GM04504 (cell line): Measurements from ENCODE around the gene MT1HL1.
"Not testable (repeated sequence)": the region's sequence is repeated elsewhere in the genome, so short reads cannot be mapped to it uniquely, and the experiment has no call there.

Experiments used
- DNase-seq: peaks from one replicate; pipeline ENCODE4 v3.0.0-alpha.2; 2012; ENCODE audit warnings: low read depth

Gene MT1HL1

DNA sequence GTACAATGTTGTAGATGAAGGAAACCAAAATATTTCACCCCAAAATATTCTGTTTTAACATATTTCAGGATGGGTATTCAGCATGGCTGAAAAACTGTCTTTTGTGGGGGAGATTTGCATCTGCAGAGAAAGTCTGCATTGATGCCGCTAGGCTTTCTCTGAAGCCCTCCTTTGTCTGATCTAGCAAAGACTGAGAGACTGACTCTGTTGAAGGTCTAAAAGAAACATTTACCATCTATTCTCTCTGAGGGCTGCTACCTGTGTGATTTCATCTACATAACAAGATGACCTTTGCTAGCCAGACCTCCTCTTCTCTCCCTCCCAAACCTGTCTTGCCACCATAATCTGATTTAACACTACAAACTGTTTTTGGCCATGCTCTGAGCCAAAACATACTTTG lies 12.4 kb upstream of the MT1HL1 start:
- no peak for DNase-seq

DNA sequence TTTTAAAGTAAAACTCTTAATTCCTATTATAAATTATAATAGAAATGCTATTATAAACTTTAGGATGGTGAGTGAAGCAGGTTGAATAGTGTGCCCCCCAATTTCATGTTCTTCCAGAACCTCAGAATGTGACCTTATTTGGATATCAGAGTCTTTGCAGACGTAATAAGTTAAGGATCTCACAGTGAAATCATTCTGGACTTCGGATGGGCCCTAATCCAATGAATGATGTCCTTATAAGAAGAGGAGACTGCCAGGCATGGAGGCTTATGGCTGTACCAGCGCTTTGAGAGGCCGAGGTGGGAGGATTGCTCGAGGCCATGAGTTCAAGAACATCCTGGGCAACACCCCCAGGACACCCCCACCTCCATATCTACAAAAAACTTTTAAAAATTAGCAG lies 9.4 kb upstream of the MT1HL1 start:
- DNase-seq, result no peak

DNA sequence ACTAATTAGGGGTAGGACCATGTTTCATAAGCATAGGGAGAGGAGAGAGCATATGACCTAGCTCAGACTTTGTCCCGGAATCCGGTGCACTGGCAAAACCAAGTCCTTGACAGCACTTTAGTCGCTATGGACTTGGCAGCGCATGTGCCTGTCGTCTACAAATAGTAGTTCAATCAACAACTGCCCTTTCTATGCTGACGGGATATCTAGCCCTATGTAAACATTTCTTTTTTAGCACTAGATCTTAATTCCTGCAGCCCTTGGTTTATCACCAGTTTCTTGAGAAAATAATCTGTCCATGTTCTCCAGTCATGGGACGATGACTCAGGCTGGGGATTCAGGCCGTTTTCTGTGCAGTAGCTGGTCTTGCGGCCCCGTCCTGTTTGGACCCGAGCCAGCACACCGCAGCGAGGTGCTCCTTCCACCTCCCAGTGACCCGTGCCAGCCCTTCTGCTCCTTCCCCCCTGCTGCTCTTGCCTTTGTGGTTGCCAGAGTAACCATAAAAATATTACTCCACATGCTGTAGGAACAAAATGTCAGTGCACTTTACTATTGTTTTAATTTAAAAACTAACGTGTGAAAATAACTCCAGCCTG lies 8.6 kb upstream of the MT1HL1 start:
- no peak for DNase-seq

DNA sequence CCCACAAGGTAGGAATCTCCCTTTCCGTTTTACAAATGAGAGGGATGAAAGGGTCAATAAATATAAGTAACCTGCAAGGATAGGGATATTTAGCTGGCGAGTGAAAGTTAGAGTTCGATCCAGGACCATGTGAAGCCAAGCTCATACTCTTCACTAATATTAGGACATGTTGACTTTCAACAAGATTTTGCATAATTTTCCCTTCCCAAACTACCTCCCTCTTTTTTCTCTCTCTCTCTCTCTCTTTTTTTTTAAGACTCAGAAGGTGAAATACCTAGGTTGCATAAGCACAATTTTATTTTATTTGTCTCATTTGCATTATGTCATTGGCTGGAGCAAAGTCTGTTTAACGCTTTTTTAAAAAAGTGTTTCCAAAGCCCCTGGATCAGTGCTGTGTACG lies 8.1 kb upstream of the MT1HL1 start:
- no peak for DNase-seq

DNA sequence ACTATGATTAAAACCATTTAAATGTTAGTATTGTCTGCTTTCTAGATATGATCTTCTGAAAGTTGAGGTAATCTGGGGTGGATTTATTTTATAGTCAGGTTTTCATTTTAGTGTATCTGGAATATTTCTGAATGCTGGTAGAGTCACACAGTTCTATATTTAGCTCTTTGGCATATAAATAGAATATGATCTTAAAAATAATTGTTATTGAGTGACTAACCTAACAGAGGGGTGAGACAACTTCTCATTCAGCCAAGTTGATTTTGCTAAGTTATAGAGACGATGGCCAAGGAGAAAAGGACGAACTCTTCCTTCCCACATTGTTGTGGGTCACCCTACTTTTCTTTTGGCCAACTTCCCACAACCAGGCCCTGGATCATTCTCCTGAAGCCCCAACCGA lies 7.2 kb upstream of the MT1HL1 start:
- DNase-seq, result no peak

DNA sequence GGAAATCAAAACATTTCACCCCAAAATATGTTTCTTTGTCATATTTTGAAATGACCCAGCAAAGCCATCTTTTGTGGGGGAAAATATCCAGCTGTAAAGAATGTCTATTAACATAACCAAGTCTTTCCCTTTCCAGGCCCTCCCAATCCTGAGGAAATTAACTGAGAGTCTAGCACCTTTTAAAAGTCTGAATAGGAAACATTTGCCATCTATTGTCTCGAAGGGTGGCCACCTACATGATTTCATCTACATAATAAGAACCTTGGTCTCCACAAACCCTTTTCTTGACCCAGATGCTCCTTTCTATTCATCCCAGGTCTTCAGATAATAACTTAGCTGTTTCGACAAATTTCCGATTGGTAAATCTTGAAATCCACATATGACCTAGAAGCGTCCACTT lies 5.4 kb upstream of the MT1HL1 start:
- no peak for DNase-seq

DNA sequence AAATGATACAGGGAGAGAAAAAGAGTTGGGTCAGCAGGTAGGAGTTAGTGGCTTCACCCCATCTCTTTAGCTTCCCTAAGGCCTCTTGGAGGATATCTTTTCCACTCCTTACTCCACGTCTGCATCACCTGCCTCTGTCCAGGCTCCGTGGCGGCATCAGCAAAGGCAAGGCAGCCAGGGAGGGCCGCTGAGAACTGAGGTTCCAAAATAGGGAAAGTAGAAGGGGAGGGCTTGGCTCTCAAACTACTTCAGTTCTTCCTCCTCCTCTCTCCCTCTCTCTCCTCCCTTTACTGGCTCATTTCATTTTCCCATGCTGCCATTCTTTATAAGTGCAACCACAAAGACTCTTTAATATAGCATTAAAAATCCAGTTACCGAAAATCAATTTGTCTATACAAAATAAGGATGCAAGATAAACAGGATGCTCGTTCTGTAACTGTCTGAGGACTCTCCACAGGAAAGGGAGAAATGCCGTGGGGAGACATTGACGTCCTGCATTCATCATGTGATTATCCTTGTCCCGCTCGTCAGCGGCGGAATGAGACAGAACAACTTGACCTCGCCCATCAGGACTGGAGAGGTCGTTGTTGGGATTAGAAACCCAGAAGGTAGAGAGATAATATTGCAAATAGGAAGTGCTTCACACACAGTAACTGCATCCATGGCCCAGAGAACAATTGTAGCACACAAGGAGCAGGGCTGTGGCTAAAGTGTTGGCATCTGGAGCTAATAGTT lies 3.1 kb upstream of the MT1HL1 start:
- no peak for DNase-seq

DNA sequence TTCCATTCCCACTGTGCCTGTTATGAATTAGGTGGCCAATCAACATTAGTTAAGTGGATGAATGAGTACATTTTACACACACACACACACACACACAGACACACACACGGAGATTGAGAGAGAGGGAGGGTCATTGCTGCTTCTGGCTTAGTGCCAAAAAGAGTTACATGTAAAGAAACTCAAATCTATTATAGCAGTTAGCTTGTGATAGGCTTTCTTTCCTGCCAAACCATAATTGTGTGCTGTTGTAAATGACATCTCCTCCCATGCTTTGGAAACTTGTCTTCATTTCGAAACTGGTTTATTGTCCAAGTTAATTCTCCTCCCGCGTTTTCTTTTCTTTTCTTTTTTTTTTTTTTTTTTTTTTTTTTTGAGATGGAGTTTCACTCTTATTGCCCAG lies 1.4 kb upstream of the MT1HL1 start:
- DNase-seq, result no peak

DNA sequence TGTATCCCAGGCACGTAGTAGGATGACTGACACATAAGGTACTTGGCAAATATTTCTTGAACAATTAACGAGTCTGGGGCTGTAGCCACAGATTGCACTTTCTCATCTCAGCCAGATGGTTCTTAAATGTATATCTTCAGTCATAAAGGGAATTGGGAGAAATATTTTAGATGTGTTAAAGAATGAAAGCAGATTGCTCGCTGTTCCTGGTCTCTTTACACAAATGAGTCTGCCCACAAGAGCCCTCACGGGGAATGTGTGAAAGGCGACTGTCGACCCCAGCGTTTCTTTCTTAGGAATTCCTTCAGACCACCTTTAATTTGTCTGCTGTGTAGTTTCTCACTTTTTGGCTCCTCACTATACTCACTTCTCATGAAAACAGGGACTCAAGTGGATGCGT lies 725 bp downstream of the MT1HL1 start:
- no peak for DNase-seq

DNA sequence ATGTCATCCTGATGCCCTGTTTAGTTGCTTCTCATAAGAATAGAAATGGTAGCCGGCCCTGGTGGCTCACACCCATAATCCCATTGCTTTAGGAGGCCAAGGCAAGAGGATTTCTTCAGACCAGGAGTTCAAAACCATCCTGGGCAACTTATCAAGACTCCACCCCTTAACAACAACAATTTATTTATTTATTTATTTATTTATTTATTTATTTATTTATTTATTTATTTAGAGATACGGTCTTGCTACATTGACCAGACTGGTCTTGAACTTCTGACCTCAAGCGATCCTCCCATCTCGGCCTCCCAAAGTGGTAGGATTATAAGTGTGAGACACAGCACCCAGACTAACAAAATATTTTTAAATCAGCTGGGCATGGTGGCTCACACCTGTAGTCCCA lies 4.0 kb downstream of the MT1HL1 start:
- no peak for DNase-seq

DNA sequence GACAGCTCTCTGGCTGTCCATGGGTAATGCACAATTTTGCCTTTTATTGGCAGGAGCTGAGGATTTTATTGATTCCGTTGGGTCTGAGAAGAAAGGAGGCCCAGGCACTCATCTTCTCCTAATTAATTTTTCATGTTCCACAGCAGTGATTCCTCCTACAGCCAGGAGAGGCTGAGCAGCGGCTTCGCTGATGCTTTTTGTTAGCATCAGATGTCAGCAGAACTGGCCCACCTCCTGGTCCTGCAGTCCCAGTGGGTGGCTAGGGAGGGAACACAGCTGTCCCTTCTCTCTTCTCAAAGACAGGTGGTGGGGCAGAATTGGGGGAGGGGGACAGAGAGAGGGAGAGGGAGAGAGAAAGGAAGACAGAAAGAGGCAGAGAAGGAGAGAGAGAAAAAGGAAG lies 5.7 kb downstream of the MT1HL1 start:
- DNase-seq, result no peak

DNA sequence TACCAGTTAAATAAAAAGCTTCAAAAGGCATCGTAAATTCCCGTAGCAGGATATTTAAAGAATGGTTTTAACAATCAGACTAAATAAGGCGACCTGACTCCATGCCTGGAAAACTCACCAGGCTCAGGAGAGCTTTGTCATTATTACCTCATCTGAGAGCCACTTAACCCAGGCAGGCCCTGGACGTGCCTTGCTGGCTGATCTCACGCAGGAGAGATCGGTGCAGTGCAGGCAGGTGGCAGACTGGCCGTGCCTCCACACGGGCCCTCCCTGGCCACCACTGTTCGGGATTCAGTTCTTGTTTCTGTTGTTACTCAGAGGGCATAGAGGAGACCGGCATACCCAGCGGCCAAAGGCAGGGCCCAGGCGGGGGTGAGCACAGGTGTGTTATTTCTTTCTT lies 6.4 kb downstream of the MT1HL1 start:
- no peak for DNase-seq

DNA sequence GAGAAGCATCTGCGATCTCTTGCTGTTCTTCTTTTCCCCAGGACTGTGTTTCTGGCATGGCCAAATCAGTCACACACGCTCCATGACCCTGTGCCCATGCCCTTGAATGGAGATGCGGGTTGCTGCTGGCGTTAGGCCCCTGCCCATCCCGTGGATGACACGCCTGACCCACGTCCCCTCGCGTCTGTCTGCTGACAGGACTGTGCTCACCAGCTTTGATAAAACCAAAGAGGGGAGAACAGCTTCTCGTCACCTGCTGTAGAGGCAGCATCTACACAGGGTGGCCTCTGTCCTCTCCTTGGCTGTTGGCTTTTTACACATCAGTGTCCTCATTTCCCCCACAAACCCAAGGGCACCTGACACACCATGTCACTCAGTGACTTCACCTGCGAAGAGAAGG lies 6.9 kb downstream of the MT1HL1 start:
- no peak for DNase-seq

DNA sequence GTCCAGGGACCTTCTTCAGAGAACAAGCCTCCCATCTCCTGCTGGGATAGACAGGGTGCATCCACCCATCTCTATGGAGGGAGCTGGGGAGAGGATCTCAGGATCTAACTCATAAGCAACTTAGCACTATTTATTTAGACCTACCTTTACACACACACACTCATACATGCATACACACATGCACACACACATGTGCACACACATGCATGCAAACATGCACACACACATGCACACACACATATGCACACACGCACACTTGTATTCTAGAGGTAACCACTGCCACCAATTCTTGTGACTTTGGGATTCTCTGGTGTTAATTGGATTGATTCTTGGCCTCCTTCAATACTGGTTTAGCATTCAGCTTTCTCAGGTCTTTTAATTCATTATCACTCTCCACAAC lies 9.8 kb downstream of the MT1HL1 start:
- no peak for DNase-seq

DNA sequence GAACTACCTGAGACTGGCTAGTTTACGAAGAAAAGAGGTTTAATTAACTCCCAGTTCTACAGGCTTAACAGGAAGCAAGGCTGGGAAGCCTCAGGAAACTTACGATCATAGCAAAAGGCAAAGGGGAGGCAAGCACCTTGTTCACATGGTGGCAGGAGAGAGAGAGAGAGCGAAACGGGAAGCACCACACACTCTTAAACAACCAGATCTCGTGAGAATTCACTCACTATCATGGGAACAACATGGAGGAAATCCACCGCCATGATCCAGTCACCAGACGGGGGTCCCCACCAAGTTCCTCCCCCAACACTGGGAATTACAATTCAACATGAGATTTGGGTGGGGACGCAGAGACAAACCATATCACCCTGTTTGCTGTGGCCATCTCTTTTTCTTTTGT lies 11.8 kb downstream of the MT1HL1 start:
- no peak for DNase-seq

DNA sequence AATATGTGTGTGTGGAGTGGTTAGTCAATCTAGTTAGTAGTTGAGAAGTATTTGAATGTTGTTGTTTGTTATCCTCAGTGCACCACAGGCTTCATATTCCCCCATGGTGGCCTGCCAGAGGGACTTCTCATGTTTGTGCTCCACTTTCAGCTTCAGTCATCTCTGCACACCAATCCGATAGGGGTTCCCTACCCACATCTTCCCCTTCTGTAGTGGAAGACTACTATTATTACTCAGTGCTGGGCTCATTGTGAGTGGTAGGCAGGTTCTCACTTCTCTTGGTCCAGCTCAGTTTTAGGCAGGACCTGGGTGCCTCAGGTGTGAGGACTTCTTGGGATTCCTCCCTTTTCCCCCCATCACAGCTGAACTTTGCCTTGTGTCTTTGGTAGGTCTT lies 14.2 kb downstream of the MT1HL1 start:
- no peak for DNase-seq

DNA sequence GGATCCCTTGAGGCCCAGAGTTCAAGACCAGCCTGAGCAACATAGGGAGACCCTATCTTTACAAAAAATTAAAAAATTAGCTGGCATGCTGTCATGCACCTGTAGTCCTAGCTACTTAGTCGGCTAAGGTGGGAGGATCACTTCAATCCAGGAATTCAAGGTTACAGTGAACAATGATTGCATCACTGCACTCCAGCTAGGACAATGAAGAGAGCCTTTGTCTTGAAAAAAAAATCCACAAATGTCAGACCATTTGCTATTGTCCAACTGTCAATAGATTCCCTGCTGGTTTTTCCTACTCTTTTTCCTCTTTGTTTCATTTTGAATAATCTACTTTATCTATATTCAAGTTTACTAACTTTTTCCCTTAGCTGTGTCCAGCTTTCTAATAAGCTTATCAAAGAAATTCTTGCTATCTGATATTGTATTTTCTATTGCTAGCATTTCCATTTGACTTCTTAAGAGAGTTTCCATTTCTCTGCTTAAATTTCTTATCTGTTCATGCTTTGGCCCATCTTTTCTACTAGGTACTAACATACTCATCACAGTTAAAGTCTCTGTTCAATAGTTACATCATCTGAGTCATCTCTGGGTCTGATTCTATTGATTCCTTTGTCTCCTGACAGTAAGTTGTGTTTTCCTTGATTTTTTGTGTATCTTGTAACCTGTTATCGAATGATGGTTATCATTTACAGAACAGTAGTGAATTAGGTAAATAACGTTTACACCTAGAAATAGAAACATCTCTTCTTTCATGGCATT lies 14.8 kb downstream of the MT1HL1 start:
- no peak for DNase-seq

DNA sequence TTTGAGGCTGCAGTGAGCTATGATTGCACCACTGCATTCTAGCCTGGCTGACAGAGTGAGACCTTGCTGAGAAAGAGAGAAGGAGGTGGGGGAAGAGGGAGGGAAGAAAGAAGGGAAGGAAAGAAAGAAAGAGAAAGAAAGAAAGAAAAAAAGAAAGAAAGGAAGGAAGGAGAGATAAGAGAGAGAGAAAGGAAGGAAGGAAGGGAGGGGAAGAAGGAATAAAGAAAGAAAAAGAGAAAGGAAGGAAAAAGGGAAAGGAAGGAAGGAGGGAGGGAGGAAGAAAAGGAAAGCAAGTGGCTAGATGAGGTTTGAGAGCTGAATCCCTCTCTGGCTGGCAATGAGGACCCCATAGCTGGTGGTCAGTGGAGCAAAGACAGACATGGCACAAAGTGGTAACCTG lies 20.4 kb downstream of the MT1HL1 start:
- DNase-seq, result no peak

DNA sequence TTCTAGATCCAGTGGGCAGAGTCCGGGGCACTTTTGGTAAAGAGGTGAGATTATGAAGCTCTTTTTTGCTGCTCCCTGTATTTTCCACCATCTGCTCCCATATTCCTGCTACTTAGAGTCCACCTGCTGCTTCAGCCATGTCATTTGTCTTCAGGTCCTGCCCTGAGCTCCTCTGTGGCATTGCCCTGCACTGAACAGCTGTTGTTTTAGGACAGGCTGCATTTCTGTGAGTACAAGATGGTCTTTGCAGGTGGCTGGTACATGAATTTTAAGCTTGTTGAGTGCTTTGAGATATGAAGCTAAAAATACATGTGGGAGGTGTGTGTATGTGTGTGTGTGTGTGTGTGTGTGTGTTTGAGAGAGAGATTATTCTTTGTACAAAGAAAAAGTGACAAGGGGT lies 21.9 kb downstream of the MT1HL1 start:
- no peak for DNase-seq

DNA sequence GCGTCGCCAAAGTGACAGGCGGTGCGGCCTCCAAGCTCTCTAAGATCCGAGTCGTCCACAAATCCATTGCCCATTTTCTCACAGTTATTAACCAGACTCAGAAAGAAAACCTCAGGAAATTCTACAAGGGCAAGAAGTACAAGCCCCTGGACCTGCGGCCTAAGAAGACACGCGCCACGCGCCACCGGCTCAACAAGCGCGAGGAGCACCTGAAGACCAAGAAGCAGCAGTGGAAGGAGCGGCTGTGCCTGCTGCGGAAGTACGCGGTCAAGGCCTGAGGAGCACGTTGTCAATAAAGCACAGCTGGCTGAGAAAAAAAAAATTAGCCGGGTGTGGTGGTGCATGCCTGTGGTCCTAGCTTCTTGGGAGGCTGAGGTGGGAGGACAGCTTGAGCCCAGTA lies 22.8 kb downstream of the MT1HL1 start:
- DNase-seq, result not testable (repeated sequence)

DNA sequence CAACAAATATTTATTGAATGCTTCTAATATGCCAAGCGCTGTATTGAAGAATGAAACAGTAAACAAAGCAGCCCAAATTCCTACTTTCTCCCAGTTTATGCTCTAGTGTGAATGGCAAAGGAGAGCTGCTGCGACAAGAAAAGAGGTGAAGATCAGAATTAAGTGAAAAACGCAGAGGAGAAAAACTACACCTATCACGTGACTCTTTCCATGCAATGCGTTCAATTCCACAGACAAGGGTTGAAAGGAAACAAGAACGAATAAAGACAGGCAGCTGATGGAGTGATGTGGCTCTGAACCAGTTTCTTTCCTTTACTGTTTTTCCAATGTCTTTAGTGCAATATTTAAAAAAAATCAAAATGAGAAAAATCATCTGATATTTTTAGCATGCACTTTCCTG lies 23.6 kb downstream of the MT1HL1 start:
- DNase-seq, result no peak

DNA sequence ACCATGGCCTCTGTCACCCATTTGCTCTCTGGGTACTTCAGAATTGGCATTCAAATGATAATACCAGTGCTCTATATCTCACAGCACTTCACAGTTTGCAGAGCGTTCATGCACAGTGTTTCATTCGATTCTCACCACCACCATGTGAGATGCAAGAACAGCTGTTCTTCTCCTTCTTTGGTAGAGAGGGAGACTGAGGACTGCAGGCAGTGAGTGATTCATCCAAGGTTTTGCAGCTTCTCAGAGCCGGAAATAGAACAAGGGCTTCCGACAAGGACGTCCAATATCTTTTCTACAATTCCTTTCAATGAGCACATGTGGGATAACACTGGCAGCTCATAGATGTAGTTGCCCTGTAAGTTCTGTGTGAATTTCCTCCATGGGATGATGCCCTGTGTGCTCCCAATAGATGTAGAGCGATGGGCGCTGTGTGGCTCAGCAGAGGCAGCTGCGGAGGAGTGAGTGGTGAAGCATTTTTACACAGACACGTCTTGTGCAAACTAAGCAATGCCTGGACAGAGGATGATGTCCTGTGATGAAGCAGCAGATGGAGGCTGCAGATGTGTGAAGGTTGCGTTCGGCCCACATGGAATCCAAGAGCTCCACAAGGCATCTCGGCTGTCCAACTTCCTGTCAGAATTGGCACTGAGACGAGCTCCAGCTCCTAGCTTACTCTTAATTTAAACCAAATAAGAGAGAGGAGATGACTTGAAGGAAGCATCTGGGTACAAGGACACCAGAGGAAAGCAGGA lies 24.9 kb downstream of the MT1HL1 start:
- no peak for DNase-seq

DNA sequence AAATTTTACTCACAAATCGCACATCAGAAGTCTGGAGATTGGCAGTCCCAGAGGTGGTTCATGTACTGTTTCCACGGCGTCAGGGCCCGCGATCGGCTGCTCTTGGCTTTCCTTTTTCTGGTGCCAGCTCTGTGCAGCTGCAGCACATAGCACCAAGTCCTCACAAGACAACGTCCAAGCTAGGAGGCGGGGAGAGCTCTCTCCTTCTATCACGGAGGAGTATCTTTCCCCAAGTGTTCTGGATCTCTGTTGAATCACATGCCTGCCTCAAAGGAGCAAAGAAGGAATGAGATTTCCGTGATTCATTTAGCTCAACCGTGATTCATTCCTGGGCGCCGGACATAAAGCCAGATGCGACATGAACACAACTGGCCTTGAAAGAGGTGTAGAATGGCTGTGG lies 25.5 kb downstream of the MT1HL1 start:
- DNase-seq, result no peak
